GM18520 (cell line): ENCODE results near the gene TBC1D23.
"Not testable (repeated sequence)": the region's sequence is repeated elsewhere in the genome, so short reads cannot be mapped to it uniquely, and the experiment has no call there.

Experiments
- ATAC-seq: cut with Tn5 transposase; IDR thresholded peaks from one replicate; pipeline ENCODE4 v1.9.1; 2021; ENCODE audit not compliant: unreplicated experiment

Gene TBC1D23

DNA sequence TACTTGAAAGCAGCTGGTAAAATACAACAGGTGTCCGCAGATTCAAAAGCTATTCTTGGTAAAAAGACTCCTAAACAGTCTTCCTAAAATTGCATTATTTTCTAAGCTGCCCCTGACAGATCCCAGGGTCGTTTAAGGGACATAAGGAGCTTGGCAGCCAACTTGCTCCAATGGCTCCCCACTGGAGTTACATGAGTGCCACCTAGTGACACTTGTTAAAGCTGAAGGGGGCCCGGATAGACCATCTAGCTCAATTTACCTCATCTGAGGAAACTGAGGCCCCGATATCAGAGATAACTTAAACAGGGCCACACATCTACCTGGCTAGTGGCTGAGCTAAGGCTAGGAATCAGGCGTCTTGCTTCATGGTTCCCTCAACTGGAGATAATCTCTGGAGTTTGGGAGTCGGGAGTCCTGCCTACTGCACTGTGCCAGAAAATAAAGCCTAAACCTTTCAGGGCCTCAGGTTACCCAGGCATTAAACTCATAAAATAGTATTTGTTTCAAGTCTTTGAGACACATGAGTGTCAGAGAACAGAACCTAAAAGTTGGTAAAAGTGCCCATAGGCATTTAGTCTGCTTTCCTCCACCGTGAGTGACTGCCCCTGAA, 6.5 kb upstream of the TBC1D23 start:
- no peak for ATAC-seq

DNA sequence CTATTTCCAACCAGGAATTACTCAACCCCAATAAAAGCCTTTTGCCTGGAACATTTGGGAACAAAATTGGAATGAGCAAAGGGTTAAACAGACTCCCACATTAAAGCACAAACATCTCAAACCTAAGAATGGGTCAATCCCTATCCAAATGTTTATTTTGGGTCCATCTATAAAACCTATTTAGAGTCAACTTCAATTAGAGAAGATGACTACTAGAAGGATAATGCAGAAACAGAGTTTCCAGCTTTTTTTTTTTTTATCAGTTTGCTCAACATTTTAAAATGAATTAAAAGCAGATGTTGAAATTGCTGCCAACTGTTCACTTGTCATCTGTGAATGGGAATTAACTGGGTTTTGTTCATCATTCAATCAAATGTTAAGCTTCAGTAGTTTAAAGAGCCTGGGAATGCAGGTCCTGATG, 4.1 kb upstream of the TBC1D23 start:
- ATAC-seq: no peak

DNA sequence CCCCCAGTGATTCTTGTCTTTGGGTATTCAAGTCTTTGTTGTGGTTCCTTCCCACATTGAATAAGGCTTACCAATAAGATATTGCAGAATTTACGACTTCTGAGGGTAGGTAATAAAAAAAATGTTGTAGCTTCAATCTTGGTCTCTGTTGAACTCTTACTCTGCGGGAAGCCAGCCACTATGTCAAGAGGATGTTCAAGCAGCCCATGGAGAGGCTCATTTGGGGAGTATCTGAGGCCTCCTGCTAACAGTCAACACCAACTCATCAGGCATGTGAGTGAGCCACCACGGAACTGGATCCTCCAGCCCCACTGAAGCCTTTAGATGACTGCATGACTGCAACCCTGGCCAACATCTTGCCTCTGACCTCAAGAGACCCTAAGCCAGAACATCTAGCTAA, 3.2 kb upstream of the TBC1D23 start:
- no peak for ATAC-seq

DNA sequence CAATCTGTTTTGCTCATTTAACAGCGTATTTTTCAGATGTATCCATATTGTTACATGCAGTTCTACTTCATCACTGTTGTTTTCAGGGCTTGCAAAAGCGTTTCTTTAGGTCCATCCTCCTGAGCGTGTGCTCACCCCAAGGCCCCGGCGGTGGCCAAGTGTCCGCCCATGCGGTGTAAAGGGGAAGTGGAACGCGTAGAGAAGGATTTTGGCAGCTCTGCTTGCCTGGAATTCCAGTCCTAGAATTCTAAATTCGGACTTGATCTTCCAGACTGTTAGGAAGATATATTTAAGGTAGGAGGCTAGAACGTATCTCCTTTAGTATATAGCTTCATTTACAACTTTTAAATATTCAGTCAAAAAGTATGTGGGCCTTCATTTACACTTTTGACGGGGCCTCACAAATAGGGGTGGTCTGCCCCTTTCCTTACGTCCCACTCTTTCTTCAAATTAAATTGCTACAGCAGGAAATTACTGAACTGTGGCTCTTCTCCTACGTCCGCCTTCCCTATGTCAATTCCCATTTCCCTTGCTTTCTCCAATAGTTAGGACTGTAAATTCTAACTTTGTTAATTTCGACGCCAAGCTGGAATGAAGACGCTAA, 609 bp upstream of the TBC1D23 start:
- no peak for ATAC-seq

DNA sequence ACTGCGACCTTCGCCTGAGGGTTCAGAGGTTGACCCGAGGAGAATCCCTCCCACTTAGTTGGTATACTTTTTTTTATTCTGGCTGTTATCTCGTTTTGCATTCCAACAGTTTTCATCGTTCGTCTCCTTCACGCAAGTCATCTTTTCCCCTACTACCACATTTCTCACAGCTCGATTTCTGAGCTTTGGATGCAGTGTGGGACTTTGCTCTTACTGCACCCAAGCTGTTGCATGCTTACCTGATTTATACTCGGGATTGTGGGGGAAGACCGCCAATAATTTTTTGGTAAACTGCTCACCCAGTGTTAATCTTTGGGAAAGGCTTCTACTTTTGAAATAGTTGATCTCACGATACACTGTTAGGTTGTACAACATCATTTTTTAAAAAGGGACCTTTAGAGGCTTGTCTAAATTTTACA, 702 bp downstream of the TBC1D23 start:
- ATAC-seq: no peak

DNA sequence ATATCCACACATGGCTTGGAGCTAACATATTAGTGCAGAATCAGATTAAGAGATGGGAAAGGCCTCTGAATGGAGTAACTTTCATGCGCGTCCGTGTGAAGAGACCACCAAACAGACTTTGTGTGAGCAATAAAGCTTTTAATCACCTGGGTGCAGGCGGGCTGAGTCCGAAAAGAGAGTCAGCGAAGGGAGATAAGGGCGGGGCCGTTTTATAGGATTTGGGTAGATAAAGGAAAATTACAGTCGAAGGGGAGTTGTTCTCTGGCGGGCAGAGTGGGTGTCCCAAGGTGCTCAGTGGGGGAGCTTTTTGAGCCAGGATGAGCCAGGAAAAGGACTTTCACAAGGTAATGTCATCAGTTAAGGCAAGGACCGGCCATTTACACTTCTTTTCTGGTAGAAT, 2.1 kb downstream of the TBC1D23 start:
- ATAC-seq: not testable (repeated sequence)

DNA sequence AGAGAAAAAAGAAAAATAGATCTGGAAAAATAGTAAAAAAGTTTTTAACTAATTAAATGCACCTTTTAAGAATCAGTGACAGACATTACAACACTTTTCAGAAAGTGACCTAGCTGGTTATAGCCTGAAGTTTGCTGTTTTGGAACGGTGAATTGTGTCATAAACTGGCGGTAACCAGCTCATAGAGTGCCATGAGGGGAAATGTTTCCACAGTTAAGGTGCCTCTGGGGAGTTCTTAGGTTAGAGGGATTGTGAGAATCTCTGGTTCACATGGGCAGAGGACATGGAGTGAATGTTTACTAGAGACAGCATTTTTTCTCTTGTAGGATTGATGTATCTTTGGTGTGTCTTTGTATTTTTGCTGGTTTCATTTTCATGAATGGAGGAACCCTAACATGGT, 2.8 kb downstream of the TBC1D23 start:
- no peak for ATAC-seq

DNA sequence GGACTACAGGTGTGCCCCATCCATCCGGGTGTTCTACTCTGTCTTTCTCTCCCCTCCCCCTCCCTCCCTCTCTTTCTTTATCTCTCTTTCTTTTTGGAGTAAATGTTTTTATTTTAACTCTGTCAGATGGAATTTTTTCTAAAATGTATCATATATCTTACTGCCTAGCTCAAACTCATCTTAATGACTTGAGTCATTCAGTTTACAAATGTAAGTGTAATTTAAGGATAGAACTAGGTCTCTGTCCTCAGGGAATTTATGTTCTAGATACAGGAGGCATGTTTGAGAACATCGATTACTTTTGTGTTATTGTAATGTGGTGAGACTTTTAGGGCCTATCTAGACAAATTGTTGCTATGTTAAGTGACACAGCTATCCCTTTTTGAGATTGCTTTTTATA, 3.5 kb downstream of the TBC1D23 start:
- no peak for ATAC-seq

DNA sequence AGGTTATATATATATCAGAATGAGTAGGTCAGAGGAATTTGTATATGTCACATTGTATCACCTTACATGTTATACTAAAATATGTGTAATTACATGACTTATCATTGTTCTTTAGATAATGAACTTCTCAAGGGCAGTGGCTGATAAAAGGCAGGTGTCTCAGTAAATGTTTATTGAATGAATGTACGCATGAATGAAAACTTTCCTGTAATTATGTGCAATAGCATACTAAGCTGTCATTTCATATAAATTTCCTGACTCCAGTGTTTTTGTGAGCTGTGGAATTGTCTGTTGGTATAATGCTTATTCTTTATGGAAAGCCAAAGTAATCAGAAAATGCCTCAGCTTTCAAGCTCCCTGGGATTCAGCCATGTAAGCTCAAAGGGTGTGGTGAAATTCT, 4.2 kb downstream of the TBC1D23 start:
- no peak for ATAC-seq

DNA sequence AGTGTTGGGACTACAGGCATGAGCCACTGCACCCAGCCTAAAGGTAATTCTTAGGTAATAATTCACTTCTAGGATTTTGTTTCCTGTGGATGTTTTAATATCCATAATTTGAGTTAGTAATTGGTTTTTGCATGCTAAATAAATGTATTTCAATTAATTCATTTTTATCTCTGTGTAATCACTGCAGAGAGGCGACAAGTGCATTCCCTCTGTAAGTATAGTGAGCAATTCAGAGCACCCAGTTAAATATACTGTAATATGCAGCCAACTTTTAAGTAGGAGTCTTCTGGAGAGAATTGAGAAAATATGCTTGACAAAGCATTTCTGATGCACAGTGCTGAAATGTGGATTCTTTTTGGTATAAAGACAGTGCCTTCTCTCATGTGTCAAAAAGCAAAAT, 5.7 kb downstream of the TBC1D23 start:
- ATAC-seq: no peak

DNA sequence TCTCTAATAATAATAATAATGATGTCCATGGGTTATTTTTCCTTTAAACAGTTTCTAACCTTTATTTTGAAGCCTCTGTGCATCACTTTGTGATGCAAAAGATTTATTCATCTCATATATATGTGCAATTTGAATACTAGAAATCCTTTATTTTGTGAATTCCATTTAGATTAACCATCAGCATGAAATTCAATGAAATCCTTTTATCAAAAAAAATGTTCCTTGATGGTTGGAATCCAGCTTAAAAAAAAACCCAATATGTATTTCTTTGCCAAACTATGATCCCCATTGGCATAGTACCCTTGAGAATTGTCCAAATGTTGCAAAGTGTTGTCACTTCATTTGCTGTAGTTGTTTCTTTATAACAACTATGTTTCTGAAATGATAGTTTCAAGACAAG, 7.4 kb downstream of the TBC1D23 start:
- no peak for ATAC-seq

DNA sequence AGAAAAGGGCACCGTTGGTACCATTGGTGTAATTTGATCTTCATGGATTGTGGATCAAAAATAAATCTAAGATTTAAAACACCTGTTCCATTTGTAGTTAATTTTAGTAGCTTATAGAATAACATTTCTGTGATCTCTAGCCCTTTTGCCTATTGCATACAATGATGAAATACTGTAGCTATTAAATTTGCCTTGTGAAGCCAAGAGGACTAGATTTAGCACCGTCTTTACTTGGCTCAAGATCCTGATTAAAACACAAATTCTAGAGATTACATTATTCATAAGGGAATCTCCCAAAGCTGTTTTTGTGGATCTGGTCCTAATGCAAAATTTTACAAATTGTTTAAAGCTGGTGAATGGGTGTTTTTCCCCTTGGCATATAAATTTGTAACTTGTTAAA, 8.2 kb downstream of the TBC1D23 start:
- no peak for ATAC-seq

DNA sequence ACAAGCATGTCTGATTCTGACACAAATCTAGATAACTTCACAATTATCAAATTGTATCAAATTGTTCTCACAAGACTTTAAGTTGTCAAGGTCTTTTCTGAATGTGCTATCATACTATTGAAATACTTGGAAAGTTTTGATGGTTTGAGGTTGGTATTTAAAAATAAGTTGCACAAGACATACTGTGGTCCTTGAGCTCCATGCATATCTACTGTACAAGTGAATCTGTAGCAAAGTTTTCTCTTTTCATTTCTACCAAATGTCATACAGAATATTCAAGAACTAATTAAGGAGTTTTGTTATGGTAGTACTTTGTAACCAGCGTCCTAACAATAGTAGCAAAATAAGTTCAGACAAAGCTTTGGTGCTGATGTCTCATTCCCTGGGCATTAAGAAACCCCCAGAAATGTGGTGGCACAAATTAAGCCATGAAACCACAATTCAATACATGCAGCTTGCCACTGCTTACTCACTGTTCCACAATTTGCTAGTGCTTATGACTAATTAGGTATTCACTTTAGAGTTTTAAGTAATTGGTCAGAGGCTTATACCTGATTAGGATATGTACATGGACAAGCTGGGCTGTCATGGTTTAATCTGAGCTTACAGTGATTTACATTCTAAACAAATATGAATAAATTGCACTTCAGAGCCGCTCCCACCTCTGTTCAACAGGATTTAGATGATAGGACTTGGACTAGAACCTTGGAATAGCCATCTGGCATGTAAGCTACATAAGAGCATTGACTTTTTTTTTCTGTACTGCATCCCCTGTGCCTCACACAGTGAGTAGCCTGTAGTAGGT, 8.8 kb downstream of the TBC1D23 start:
- ATAC-seq: no peak

DNA sequence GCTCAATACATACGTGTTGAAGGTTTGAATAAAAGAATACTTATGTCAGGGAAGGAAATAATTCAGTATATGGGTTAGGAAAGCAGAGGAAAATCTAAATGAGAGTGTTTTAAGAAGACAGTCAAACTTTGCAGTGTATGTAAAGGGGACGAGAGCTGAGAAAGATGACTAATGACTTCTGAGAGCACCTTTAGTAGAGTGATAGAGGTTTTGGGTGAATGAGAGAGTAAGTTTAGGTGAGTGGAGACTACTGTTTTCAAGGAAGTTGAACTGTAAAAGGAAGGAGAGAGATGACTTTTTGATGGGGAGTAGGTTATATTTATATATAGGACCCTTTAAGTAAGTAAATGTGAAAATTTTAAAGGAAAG, 9.4 kb downstream of the TBC1D23 start:
- no peak for ATAC-seq

DNA sequence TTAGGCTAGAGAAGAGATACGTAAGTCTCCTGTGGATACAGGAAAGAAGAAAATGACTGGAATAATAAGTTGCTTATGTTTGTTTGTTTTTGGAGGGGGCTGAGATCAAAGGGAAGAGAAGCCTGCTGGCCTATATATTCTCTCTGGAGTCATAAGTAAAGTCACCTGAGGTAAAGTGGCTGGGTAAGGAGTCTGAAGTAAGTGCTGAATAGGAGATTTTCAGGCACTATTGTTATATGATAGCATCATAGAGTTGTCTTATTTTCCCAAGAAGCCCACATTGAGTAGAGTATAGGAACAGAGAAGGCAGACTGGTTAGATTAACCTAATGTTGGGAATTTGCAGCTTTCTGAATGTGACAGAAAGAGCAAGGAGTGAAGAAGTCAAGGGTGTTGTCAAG, 10.7 kb downstream of the TBC1D23 start:
- ATAC-seq: no peak

DNA sequence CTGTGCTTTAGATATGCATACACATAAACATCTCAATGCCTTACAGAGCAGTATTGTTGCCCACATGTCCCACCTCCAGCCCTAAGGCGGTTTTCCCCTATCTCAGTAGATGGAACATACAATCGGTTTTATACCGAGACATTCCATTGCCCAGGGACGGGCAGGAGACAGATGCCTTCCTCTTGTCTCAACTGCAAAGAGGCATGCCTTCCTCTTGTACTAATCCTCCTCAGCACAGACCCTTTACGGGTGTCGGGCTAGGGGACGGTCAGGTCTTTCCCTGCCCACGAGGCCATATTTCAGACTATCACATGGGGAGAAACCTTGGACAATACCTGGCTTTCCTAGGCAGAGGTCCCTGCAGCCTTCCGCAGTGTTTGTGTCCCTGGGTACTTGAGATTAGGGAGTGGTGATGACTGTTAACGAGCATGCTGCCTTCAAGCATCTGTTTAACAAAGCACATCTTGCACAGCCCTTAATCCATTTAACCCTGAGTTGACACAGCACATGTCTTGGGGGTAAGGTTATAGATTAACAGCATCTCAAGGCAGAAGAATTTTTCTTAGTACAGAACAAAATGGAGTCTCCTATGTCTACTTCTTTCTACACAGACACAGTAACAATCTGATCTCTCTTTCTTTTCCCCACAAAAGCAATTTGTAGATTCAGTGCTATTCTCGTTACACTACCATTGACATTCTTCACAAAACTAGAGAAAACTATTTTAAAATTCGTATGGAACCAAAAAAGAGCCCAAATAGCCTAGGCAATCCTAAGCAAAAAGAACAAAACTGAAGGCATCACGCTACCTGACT, 12.2 kb downstream of the TBC1D23 start:
- not testable (repeated sequence) for ATAC-seq

DNA sequence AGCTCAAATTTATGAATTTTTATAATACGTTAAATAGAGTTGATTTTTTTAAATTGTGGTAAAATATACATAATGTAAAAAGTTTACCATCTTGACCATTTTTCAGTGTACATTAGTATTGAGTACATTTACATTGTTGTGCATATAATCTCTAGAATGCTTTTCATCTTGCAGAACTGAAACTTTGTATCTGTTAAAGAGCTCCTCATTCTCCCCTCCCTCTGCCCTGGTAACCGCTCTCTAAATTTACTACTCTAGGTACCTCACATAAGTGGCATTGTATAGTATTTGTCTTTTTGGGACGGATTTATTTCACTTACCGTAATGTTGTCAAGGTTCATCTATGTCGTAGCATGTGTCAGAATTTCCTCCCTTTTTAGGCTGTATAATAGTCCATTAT, 13.6 kb downstream of the TBC1D23 start:
- ATAC-seq: no peak

DNA sequence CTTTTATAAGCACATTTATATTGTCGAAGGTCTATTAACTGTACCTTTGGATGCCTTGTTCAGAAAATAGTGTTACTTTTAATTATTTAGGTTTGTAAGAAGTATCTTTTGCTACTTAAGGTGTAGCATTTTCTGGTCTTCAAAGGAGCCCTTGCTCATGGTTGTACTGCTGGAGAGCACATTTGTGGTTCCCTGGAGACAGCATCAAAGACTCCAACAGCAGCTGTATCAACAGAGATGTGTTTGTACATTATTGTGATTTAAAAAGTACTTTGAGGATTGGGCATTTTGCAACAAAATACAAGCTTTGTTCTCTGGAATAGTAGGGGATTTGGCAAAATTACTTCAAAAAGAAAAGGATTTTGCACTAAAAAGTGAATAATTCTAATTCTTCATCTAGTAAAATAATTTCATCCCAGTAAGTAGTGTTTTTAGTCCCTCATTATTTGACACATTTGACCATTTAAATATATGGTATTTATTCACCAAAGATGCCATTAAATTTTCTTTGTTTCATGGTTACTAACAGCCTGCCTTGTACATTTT, 16.5 kb downstream of the TBC1D23 start:
- ATAC-seq: no peak

DNA sequence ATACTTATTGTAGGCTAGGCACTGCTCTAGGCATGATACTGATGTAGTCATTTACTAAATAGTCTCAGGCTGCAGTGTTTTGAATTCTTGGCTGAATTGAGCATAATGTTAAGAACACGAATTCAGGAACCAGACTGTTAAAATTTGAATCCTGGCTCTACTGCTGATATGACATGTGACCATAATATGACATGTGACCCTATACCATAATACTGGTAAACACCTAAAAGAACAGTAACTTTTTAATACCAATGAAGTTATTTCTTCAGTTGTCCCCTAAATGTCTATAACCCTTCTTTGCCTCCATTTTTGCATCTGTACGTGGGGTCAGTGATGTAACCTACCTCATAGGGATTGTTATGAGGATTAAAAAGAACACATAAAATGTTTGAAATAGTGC, 18.1 kb downstream of the TBC1D23 start:
- ATAC-seq: no peak

DNA sequence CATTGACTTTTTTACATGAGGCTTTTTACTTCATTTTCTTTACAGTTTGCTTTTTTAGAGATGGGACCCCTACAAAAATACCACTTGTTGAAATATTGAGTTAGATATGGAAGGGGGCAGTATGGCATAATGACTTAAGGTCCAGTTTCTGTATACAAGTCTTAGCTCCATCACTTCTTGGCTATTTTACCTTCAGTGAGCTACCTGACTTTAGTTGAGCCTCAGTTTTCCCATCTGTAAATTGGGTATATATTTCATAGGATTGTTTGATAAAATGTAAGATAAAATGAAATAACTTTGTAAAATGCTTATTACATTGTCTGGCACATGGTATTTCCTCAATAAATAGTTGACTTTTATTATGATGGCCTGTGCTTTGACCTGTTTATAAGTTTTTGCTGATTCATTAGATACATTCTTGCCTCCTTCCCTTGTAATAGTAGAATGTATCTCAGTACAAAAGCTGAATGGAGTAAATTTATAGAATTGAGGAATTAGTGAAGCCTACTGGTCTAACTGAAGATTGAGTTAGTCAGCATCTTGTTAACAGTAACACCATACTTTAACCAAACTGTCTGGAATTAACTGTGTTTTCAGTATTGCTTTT, 27.6 kb downstream of the TBC1D23 start:
- no peak for ATAC-seq

DNA sequence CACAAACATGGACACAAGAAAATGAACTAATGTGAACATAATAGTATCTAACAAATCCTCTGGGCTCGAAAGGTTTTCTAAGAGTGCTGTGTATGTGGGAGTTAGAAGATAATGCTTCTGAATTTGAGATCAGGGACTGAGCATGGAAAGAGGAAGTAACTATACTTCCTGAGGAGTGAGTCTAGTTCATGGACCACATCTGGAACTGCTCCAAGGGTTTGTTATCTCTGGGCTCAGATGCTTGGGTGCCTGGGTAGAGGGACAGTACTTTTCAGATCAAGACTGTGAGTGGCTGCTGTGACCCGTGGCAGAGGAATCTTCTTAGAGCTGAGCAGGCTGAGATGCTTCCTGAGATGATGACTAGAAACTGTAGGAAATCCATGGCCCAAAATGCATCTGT, 28.5 kb downstream of the TBC1D23 start:
- no peak for ATAC-seq
